IPS-15b (cell line): ENCODE data around the gene SPATA2L.

Source experiments
- H3K27me3 ChIP-seq: one replicate; pipeline ENCODE4 v1.6.1; 2013; ENCODE audit warnings: low read length; ENCODE audit not compliant: control insufficient read depth, insufficient read depth
- H3K36me3 ChIP-seq: one replicate; pipeline ENCODE4 v1.6.1; 2013; ENCODE audit warnings: low read length; ENCODE audit not compliant: control insufficient read depth, insufficient read depth
- H3K4me1 ChIP-seq: one replicate; pipeline ENCODE4 v1.6.1; 2013; ENCODE audit warnings: mild to moderate bottlenecking, low read length; ENCODE audit not compliant: control insufficient read depth, insufficient read depth
- H3K4me3 ChIP-seq: one replicate; pipeline ENCODE4 v1.5.1; 2013; ENCODE audit warnings: low read depth, low read length
- H3K9ac ChIP-seq: one replicate; pipeline ENCODE4 v1.6.1; 2013; ENCODE audit warnings: low read depth, mild to moderate bottlenecking, low read length
- H3K9me3 ChIP-seq: one replicate; pipeline ENCODE4 v1.6.1; 2013; ENCODE audit warnings: mild to moderate bottlenecking, low read length; ENCODE audit not compliant: control insufficient read depth, insufficient read depth

Gene SPATA2L

DNA sequence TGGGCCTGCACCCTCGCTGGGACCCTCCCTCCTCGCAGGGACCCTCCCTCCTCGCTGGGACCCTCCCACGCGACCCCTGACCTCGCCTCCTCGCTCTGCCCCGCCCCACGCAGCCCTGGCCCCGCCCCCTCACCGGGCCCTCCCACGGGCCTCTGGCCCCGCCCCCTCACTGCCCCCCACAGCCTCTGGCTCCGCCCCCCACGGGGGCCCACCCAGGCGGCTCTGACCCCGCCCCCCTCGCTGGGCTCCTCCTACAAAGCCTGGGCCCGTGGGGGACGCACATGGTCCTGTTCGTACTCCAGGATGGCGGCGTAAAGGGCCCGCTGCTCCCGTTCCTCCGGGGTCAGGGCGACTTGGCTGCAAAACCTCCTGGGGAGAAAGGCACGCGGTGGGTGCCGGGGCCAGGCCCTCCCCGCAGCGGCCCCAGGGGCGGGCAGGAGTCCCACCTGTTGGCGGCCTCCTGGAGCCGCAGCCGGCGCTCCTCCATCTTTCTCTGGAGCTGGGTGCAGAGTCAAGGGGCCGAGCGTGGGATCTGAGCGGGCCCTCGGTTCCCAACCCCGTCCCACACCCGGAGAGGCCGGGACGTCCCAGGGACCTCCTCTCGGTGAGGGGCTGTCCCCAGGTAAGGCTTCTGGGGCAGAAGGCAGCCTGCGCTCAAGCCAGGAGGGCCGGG lies 10.2 kb upstream of the SPATA2L start:
- Histone ChIP-seq H3K4me3 (peak overlapping the region; percentile 69), H3K9me3 (no peaks in the 10 kb centered on the region), H3K36me3 (peaks cover 6% of the 10 kb centered on the region), H3K27me3 (no peaks in the 10 kb centered on the region), H3K9ac (peak overlapping the region; percentile 61), H3K4me1 (peaks cover 2% of the 10 kb centered on the region)

DNA sequence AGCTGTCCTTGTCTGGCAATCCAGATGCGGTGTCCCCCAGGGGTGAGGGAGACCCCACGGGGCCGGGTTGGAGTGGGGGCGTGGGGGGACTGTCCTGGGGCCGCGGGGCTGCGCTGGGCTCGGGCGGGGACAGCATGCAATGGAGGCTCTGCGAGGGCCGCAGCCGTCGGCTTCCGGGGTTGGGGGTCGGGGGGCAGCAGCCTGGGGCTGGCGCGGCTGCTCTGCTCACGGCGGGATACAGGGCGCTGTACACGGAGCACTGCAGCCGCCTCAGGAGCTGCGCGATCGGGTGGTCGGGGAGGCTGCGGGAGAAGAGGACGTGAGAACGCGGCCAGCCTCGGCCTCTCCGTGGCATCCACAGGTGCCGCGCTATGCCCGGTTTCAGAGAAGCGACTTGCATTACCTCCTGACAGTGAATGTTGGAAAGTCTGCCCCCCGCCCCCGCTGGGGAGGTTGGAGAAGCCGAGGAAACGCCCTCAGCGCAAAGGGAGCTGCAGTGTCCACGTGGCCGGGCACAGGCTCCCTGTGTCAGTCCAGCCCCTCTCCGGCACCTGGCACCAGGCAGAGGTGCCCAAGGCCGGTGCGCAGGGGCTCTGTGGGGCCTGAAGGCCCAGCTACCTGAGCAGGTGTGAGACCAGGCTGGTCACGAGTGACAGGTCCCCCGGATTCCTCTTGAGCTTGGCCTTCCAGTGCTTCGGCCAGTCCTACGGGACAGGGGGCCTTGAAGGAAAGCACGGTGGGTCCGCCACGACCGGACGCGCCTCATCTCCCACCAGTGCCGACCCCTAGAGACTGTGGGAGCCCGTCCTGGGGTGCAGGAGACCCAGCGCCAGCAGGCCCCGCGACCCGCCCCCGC lies 9.4 kb upstream of the SPATA2L start:
- Histone ChIP-seq H3K27me3 (no peaks in the 10 kb centered on the region), H3K36me3 (peaks cover 6% of the 10 kb centered on the region), H3K9ac (peak overlapping the region; percentile 16), H3K4me1 (peaks cover 2% of the 10 kb centered on the region), H3K4me3 (peak overlapping the region; percentile 49), H3K9me3 (no peaks in the 10 kb centered on the region)

DNA sequence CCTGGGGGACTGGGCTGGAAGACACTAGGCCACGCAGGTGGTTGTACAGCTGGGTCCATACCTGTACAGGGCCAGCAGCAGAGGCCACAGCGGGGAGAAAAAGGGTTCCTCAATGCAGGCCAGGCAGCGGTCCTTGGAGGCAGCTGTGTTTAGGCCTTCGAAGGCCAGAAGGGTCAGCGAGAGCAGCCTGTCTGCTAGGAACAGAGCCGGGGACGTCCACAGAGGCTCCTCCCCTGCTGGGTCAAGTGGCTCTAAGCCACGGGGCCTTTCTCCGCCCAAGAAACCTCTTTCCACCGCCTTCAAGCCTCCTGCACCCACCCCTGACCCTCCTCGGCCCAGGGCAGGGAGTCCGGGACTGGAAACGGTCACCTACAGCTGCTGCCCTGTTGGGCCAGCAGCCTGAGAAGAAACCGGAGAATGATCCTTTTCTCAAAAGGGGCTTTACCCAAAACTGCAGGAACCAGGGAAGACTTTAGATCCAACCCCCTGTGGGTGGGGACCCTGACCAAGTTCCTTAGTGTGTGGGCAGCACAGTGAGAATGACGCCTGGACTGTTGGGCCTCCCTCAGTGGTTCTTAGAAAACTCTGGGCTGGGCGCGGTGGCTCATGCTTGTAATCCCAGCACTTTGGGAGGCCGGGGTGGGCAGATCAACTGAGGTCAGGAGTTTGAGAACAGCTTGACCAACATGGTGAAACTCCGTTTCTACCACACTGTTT lies 8.4 kb upstream of the SPATA2L start:
- Histone ChIP-seq H3K9ac (no peak overlapping the region), H3K4me3 (no peak overlapping the region), H3K4me1 (peaks cover 2% of the 10 kb centered on the region), H3K36me3 (peaks cover 6% of the 10 kb centered on the region), H3K9me3 (no peaks in the 10 kb centered on the region), H3K27me3 (no peaks in the 10 kb centered on the region)

DNA sequence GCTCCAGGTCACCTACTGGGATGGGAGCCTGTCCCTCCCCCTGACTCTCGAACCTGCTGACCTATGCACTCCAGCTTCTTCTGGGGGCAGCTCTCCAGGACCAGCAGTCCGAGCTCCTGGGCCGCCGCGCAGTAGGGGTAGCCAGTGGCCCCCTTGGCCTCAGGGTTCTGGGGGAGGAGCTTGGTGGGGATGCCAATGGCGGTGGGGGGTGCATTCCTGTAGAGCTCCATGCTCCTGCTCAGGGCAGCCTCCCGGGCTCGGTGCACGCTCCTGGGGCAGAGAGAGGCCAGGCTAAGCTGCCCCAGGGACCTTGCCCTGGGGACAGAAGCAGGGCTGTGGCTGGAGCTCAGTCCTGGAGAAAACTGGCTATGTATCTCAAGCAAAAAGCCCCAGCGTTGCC lies 7.7 kb upstream of the SPATA2L start:
- H3K9me3 ChIP-seq = no peaks in the 10 kb centered on the region
- H3K4me1 ChIP-seq = peaks cover 2% of the 10 kb centered on the region

DNA sequence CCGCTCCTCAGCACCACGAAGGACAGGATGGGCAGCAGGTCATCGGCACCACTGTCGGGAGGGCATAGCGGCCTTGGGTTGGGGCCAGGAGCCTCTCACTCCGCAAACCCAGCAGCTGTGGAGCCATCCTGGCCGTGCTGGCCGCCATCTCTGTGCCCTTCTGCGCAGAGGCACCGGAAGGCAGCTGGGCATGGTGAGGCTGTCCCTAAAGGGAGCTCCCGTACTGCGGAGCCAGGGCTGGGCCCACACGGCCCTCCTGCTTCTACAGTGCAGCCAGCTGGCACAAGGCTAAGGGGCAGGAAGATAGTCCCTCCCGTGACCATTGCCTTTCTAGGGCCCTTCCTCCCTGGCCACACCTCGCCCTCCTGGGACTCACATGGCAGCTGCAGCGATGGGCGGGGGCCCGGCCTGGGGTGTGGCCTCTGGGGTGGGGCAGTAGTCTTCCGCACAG lies 7.0 kb upstream of the SPATA2L start:
- Histone ChIP-seq H3K4me3 (no peak overlapping the region), H3K27me3 (no peaks in the 10 kb centered on the region), H3K36me3 (peaks cover 6% of the 10 kb centered on the region), H3K4me1 (peaks cover 2% of the 10 kb centered on the region), H3K9ac (no peak overlapping the region), H3K9me3 (no peaks in the 10 kb centered on the region)

More for the DNA sequence above, 7.7 kb upstream of the SPATA2L start:
- no peak overlapping the region for H3K4me3 ChIP-seq
- H3K36me3 ChIP-seq = peaks cover 6% of the 10 kb centered on the region
- no peaks in the 10 kb centered on the region for H3K27me3 ChIP-seq
- no peak overlapping the region for H3K9ac ChIP-seq

DNA sequence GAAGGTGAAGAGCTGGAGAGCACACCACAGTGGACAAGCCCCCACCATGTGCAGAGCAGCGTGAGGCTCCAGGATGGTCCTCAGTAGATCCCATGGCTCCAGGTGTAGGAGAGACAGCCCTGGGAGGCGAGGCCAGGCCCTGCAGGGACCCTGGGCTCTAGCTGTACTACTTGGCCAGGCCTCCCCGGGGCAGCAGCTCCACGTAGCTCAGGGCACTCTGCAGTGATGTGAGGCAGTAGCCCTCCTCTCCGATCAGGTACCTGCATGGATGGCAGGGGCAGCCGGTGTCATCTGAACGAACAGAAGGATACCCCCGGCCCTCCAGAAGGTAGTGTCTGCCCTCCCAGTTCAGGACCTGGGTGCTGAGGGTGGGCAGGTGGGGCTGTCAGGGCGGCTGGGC lies 6.2 kb upstream of the SPATA2L start:
- H3K4me3 ChIP-seq = no peak overlapping the region
- H3K36me3 ChIP-seq = peaks cover 6% of the 10 kb centered on the region
- no peaks in the 10 kb centered on the region for H3K9me3 ChIP-seq
- peaks cover 6% of the 10 kb centered on the region for H3K27me3 ChIP-seq
- peaks cover 2% of the 10 kb centered on the region for H3K4me1 ChIP-seq
- no peak overlapping the region for H3K9ac ChIP-seq

DNA sequence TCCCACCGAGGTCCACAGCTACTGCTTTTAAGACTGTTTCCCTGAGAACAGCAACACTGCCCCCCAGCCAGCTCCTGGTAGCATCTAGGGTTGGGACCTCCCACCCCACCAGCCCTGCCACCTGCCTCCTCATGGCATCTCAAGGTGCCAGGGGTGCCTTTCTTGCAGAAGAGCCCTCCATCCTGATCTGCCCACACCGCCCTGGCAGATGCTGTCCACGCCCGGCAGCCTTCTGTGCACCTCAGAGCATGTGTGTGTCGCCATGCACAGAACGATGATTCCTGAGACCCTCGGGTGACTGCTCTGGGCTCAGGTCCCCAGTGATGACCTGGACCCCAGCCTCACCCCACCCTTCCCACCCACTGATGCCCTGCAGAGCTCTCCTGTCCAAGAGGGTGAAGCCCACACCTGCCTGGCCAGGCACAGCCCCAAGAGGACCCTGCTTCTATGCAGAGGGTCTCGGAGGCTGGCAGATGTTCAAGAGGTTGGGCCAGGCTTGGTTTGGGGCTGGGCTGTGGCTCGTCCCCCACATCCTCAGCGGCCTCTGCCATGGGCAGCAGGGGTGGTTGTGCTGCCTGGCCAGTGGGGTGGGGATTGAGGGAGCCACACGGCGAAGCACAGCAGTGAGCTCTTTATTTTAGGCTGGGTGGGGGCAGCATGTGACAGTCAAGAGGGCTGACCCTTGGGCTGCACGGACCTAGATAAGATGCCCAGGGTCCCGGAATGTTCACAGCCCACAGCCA lies 5.2 kb upstream of the SPATA2L start:
- Histone ChIP-seq H3K4me3 (no peak overlapping the region), H3K27me3 (peaks cover 6% of the 10 kb centered on the region), H3K9me3 (no peaks in the 10 kb centered on the region), H3K9ac (no peak overlapping the region), H3K4me1 (peaks cover 2% of the 10 kb centered on the region), H3K36me3 (peaks cover 6% of the 10 kb centered on the region)

DNA sequence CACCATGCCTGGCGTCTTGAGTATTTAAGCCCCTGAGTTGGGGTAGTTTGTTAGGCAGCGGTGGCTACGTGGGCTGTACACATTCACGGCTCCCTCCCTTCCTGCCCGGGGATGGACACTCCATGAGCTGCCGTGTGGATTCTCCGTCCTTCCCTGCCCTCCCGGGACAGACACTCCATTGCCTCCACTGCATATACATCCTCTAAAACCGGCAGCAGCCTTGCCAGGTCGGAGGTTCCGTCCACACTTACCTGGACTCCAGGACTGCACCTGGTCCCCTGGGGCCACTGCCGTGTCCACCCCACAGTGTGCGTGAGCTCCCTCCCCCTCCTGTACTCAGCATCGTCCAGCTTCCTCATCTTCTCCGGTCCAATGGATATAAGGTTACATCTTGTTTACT lies 3.5 kb upstream of the SPATA2L start:
- H3K36me3 ChIP-seq = peaks cover 6% of the 10 kb centered on the region
- no peak overlapping the region for H3K4me3 ChIP-seq
- H3K9ac ChIP-seq = no peak overlapping the region
- H3K27me3 ChIP-seq = peaks cover 6% of the 10 kb centered on the region
- peaks cover 2% of the 10 kb centered on the region for H3K4me1 ChIP-seq
- H3K9me3 ChIP-seq = no peaks in the 10 kb centered on the region

DNA sequence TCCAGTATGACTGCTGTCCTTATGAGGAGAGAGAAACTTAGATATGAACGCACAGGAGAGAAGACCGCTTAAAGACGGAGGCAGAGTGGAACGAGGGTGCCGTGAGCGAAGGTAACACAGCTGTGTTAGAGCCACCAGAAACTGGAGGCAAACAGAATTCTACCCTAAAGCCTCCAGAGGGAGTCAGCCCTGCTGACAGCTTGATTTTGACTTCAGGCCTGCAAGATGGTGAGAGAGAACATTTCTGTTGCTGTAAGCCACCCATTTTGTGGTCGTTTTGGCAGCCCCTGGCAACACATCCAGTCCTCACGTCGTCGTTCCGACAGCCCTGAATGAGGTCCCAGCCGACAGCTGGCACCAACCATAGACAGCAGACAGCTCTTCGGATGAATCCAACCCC lies 2.8 kb upstream of the SPATA2L start:
- no peak overlapping the region for H3K4me3 ChIP-seq
- H3K27me3 ChIP-seq = peaks cover 6% of the 10 kb centered on the region
- H3K9ac ChIP-seq = no peak overlapping the region
- H3K36me3 ChIP-seq = peaks cover 7% of the 10 kb centered on the region
- H3K9me3 ChIP-seq = no peaks in the 10 kb centered on the region
- H3K4me1 ChIP-seq = peaks cover under 1% of the 10 kb centered on the region

DNA sequence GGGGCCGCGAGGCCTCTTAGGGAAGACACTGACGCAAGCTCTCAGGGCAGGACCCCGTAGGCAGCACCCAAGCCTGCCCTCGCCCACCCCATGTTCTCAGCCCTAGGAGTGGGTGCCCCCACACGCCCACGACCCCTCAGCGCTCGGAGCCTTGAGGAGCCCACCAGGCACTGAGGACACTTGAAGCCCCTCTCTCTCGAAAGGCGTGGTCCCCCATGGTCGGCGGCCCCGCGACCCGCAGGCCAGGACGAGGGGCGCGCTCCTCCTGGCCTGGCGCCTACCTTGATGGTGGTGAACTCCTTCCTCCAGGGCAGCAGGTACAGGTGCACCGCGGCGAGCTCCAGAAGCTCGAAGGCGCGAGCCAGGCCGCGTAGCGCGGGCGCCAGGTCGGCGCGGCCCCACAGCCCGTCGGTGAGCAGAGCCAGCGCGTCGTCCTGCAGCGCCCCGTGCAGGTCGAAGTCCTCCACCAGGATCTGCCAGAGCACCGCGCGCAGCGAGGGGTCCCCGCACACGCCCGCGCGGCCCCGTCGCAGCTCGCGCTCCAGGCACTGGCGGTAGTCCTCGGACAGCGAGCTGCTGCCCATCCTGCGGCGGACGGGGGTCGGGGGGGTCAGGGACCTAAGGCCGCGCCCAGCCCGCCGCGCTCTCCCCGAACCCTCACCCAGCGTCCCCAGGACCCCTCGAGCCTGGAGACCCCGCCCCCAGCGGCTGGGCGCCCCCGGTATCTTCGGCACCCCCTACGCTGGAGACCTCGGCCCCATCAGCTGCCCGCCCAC lies 668 bp downstream of the SPATA2L start:
- Histone ChIP-seq H3K9me3 (no peaks in the 10 kb centered on the region), H3K9ac (no peak overlapping the region), H3K36me3 (peaks cover 14% of the 10 kb centered on the region), H3K4me1 (no peaks in the 10 kb centered on the region), H3K27me3 (peaks cover 6% of the 10 kb centered on the region), H3K4me3 (peak overlapping the region; percentile 75)
